K562 (cell line): ENCODE measurements around the gene THEMIS. TPM values are rescaled to one million over a fixed set of nuclear protein-coding genes. Genes with fewer than 3 reads are reported as not detected.

Experiments used
- ATAC-seq: fragments of 200-7000 bp; cut with Tn5 transposase; 3 replicates; pipeline ENCODE4 v1.9.1; 2020; ENCODE audit warnings: moderate library complexity
- BruUV-seq: library from RNA; stranded (reverse); fragments of 400-500 nt; replicated peaks from 2 replicates; lab custom pipeline; 2021; lab: Mats Ljungman, UMichigan
- CTCF ChIA-PET: fragments of 300-600 bp; formaldehyde crosslinking; extraction: SDS; loops from one replicate; lab custom pipeline; 2021; ENCODE audit warnings: low intra/inter-chr PET ratio; lab: Yijun Ruan, JAX
- POLR2A ChIA-PET: fragments of 300-600, 350-650 bp; sonication (Branson Sonifier 250); formaldehyde crosslinking; extraction: SDS; loops from one replicate; lab custom pipeline; 2021; ENCODE audit warnings: antibody characterized with exemption, inconsistent platforms; lab: Yijun Ruan, JAX
- DNase-seq, 4 experiments: peaks; one replicate each; pipeline versions ENCODE4 v3.0.0 to v3.0.0-alpha.2; 2011 to 2018; ENCODE audit warnings: low spot score in 3 of 4, mixed read lengths in 3 of 4; ENCODE audit errors: extremely low read depth in 1 of 4
- FAIRE-seq: peaks from 2 replicates; lab custom pipeline; 2011; peaks lifted over from hg19 to GRCh38; lab: Jason Lieb, UNC
- H2AFZ ChIP-seq: 2 replicates; pipeline ENCODE4 v1.6.0; 2011; ENCODE audit warnings: low read depth, low read length, control low read depth, inconsistent platforms
- H3K27ac ChIP-seq: fragments of 200-600 bp; 3 replicates; pipeline ENCODE4 v1.8.0; 2011; ENCODE audit warnings: low read depth, mild to moderate bottlenecking, control low read depth, inconsistent platforms, low read length, moderate library complexity, mixed read lengths; ENCODE audit errors: extremely low read depth
- H3K27me3 ChIP-seq, 2 experiments: fragments of 300-600 bp in 1 of 2; 2 replicates in 1 of 2; 3 replicates in 1 of 2; pipeline versions ENCODE4 v1.6.0 to v1.8.0; 2011; ENCODE audit warnings: inconsistent platforms in 2 of 2, low read length in 2 of 2, mild to moderate bottlenecking in 1 of 2, mixed read lengths in 1 of 2, moderate library complexity in 1 of 2; ENCODE audit not compliant: control insufficient read depth in 2 of 2, insufficient read depth in 2 of 2
- H3K36me3 ChIP-seq: fragments of 300-600 bp; 3 replicates; pipeline ENCODE4 v1.8.0; 2011; ENCODE audit warnings: mild to moderate bottlenecking, low read length, inconsistent platforms; ENCODE audit not compliant: control insufficient read depth, insufficient read depth
- H3K4me1 ChIP-seq, 2 experiments: fragments of 200-600 bp in 1 of 2; replicated peaks in 1 of 2; 2 replicates in 1 of 2; 3 replicates in 1 of 2; pipeline versions ENCODE4 v1.5.1 to v1.8.0; 2011; ENCODE audit warnings: inconsistent platforms in 2 of 2, low read length in 2 of 2, mild to moderate bottlenecking in 1 of 2, mixed read lengths in 1 of 2, moderate library complexity in 1 of 2; ENCODE audit not compliant: control insufficient read depth in 2 of 2, insufficient read depth in 2 of 2
- H3K4me2 ChIP-seq: 2 replicates; pipeline ENCODE4 v1.6.1; 2011; ENCODE audit warnings: low read length, control low read depth, inconsistent platforms, mixed read lengths; ENCODE audit not compliant: insufficient read depth
- H3K4me3 ChIP-seq: fragments of 200-600 bp; sonication (generic), shearing (Covaris generic); 2 replicates; pipeline ENCODE4 v1.5.1; 2016; ENCODE audit warnings: control low read depth, inconsistent platforms
- H3K79me2 ChIP-seq: fragments of 200-600 bp; 3 replicates; pipeline ENCODE4 v1.8.0; 2011; ENCODE audit warnings: low read length, inconsistent platforms; ENCODE audit not compliant: control insufficient read depth, insufficient read depth
- H3K9ac ChIP-seq, 2 experiments: 2 replicates each; pipeline versions ENCODE4 v1.6.0 to v1.6.1; 2011; ENCODE audit warnings: low read depth in 2 of 2, low read length in 2 of 2, control low read depth in 1 of 2, inconsistent platforms in 1 of 2, mild to moderate bottlenecking in 1 of 2, mixed read lengths in 1 of 2; ENCODE audit not compliant: insufficient read depth in 1 of 2
- H3K9me1 ChIP-seq: one replicate; pipeline ENCODE4 v1.6.0; 2011; ENCODE audit warnings: inconsistent platforms, mild to moderate bottlenecking, low read length, moderate library complexity; ENCODE audit not compliant: control insufficient read depth, insufficient read depth
- H3K9me3 ChIP-seq: replicated peaks from 2 replicates; pipeline ENCODE4 v1.5.1; 2011; ENCODE audit warnings: low read depth, low read length, inconsistent platforms; ENCODE audit not compliant: control insufficient read depth, insufficient read depth
- H4K20me1 ChIP-seq: replicated peaks from 2 replicates; pipeline ENCODE4 v1.6.1; 2011; ENCODE audit warnings: low read length, inconsistent platforms, mixed read lengths; ENCODE audit not compliant: control insufficient read depth, insufficient read depth
- CAMTA2 ChIP-seq: fragments of 250-450 bp; sonication (Bioruptor Pico); conservative IDR thresholded peaks from 2 replicates; pipeline ENCODE4 v1.5.1; 2022
- ETV5 ChIP-seq: sonication (generic); formaldehyde crosslinking; IDR thresholded peaks from 2 replicates; pipeline ENCODE4 v1.4.0; 2020; ENCODE audit warnings: low read depth, mild to moderate bottlenecking, missing genetic modification reagents
- SPI1 ChIP-seq: IDR thresholded peaks from 2 replicates; pipeline ENCODE4 v1.6.1; 2011; ENCODE audit warnings: low read depth, low read length, control low read depth, borderline replicate concordance
- ZKSCAN8 ChIP-seq: fragments of 200-800 bp; sonication (Bioruptor generic); IDR thresholded peaks from 2 replicates; pipeline ENCODE4 v1.6.1; 2016; ENCODE audit warnings: missing genetic modification characterization, missing compliant biosample characterization
- ZNF384 ChIP-seq: IDR thresholded peaks from 2 replicates; pipeline ENCODE4 v1.6.1; 2012; ENCODE audit warnings: low read depth, low read length, improper control_type of control experiment
- WGBS: fragments of 100-300 bp; shearing (Covaris generic); methylation state at CpG from one replicate; pipeline ENCODE4 v1.1.6; 2016; ENCODE audit warnings: low coverage, mixed read lengths; ENCODE audit not compliant: insufficient coverage; ENCODE audit errors: missing lambda C conversion rate; 5-methylcytosine and 5-hydroxymethylcytosine counted together
- in situ Hi-C: fragments of 300-500 bp; cut with MboI; formaldehyde crosslinking; loops from 4 replicates; pipeline ENCODE4 v1.15.0; 2018; ENCODE audit warnings: inconsistent platforms, mixed read lengths
- intact Hi-C: fragments of 100-400 bp; cut with micrococcal nuclease; formaldehyde crosslinking; loops from 2 replicates; pipeline ENCODE4 v1.14.2; 2022
- polyA plus RNA-seq, 8 experiments: library from polyadenylated mRNA; depleted of rRNA in 4 of 8; stranded (reverse) in 5 of 8; unstranded in 3 of 8; fragments of >200 nt; fragmentation: Nextera tagmentation in 2 of 8; fragmentation: Illumina TruSeq in 1 of 8; extraction: Ambion mirVana in 2 of 8; extraction: Trizol in 1 of 8; gene quantifications; 2 replicates each; pipeline versions ENCODE4 v1.2.1 to v1.2.3, GENCODE V29; 2011 to 2014; ENCODE audit warnings: inconsistent platforms in 1 of 8, missing spikeins in 1 of 8
- total RNA-seq, 7 experiments: library from RNA; depleted of rRNA in 6 of 7; stranded (reverse); fragments of >200 nt in 6 of 7; fragmentation: Illumina TruSeq in 2 of 7; extraction: Trizol in 2 of 7; gene quantifications; 2 replicates each; pipeline versions ENCODE4 v1.2.1 to v1.2.3, GENCODE V29; 2011 to 2021; ENCODE audit warnings: low replicate concordance in 1 of 7
- TF ChIP-seq, protein P1 (sequence below): fragments of 450-650 bp; IDR thresholded peaks from 2 replicates; pipeline ENCODE4 v1.6.1; 2016; ENCODE audit warnings: mild to moderate bottlenecking, moderate library complexity
- TF ChIP-seq, protein P2 (sequence below): IDR thresholded peaks from 2 replicates; pipeline ENCODE4 v1.6.1; 2014; ENCODE audit warnings: antibody characterized with exemption

The THEMIS gene
- total and polyA plus RNA-seq, 9 of the 15 experiments (the other 6 are each of a cell fraction or from before 2014, with no cell fraction given), result 0.09 TPM; not detected in 8

DNA sequence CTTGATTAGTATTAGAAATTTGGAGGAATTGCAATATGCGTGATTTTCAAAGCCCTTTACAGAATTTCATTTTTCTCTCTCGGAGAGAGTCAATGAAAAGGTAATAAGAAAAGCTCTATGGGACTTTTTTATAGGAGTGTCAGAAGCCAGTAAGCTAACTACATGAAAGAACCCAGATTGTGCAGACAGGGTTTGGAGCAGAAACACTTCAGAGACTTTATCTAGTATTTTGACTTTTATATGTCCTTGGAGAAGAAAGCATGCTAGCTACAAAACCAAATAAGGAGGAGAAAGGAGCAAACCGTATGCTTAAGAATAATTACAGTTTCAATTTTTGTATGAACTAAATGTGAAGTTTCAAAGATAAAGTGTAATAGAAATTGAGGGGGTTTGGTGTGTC is 182.2 kb downstream of the THEMIS start:
- no peaks in the 10 kb centered on the region for H3K36me3 ChIP-seq
- DNase-seq (no peak), ATAC-seq (no peak), FAIRE-seq (no peak)
- no peaks in the 10 kb centered on the region; the same call in 1 of the 2 replicates for H3K9me3 ChIP-seq
- BruUV-seq, result no TSS peak
- intact Hi-C loops, result no loop called here
- no peaks in the 10 kb centered on the region for H3K27me3 ChIP-seq
- H3K79me2 ChIP-seq, result no peaks in the 10 kb centered on the region
- H2AFZ ChIP-seq, result no peak overlapping the region
- no peak overlapping the region for H3K27ac ChIP-seq
- 0% methylated on average over 3 of the region's 3 CpGs for WGBS
- no peaks in the 10 kb centered on the region for H4K20me1 ChIP-seq
- in situ Hi-C loops, result no loop called here
- H3K4me2 ChIP-seq, result no peak overlapping the region
- H3K9me1 ChIP-seq, result no peaks in the 10 kb centered on the region
- no peaks in the 10 kb centered on the region for H3K4me1 ChIP-seq
- TF ChIP-seq SPI1, result no peak
- TF ChIP-seq, protein P1, sequence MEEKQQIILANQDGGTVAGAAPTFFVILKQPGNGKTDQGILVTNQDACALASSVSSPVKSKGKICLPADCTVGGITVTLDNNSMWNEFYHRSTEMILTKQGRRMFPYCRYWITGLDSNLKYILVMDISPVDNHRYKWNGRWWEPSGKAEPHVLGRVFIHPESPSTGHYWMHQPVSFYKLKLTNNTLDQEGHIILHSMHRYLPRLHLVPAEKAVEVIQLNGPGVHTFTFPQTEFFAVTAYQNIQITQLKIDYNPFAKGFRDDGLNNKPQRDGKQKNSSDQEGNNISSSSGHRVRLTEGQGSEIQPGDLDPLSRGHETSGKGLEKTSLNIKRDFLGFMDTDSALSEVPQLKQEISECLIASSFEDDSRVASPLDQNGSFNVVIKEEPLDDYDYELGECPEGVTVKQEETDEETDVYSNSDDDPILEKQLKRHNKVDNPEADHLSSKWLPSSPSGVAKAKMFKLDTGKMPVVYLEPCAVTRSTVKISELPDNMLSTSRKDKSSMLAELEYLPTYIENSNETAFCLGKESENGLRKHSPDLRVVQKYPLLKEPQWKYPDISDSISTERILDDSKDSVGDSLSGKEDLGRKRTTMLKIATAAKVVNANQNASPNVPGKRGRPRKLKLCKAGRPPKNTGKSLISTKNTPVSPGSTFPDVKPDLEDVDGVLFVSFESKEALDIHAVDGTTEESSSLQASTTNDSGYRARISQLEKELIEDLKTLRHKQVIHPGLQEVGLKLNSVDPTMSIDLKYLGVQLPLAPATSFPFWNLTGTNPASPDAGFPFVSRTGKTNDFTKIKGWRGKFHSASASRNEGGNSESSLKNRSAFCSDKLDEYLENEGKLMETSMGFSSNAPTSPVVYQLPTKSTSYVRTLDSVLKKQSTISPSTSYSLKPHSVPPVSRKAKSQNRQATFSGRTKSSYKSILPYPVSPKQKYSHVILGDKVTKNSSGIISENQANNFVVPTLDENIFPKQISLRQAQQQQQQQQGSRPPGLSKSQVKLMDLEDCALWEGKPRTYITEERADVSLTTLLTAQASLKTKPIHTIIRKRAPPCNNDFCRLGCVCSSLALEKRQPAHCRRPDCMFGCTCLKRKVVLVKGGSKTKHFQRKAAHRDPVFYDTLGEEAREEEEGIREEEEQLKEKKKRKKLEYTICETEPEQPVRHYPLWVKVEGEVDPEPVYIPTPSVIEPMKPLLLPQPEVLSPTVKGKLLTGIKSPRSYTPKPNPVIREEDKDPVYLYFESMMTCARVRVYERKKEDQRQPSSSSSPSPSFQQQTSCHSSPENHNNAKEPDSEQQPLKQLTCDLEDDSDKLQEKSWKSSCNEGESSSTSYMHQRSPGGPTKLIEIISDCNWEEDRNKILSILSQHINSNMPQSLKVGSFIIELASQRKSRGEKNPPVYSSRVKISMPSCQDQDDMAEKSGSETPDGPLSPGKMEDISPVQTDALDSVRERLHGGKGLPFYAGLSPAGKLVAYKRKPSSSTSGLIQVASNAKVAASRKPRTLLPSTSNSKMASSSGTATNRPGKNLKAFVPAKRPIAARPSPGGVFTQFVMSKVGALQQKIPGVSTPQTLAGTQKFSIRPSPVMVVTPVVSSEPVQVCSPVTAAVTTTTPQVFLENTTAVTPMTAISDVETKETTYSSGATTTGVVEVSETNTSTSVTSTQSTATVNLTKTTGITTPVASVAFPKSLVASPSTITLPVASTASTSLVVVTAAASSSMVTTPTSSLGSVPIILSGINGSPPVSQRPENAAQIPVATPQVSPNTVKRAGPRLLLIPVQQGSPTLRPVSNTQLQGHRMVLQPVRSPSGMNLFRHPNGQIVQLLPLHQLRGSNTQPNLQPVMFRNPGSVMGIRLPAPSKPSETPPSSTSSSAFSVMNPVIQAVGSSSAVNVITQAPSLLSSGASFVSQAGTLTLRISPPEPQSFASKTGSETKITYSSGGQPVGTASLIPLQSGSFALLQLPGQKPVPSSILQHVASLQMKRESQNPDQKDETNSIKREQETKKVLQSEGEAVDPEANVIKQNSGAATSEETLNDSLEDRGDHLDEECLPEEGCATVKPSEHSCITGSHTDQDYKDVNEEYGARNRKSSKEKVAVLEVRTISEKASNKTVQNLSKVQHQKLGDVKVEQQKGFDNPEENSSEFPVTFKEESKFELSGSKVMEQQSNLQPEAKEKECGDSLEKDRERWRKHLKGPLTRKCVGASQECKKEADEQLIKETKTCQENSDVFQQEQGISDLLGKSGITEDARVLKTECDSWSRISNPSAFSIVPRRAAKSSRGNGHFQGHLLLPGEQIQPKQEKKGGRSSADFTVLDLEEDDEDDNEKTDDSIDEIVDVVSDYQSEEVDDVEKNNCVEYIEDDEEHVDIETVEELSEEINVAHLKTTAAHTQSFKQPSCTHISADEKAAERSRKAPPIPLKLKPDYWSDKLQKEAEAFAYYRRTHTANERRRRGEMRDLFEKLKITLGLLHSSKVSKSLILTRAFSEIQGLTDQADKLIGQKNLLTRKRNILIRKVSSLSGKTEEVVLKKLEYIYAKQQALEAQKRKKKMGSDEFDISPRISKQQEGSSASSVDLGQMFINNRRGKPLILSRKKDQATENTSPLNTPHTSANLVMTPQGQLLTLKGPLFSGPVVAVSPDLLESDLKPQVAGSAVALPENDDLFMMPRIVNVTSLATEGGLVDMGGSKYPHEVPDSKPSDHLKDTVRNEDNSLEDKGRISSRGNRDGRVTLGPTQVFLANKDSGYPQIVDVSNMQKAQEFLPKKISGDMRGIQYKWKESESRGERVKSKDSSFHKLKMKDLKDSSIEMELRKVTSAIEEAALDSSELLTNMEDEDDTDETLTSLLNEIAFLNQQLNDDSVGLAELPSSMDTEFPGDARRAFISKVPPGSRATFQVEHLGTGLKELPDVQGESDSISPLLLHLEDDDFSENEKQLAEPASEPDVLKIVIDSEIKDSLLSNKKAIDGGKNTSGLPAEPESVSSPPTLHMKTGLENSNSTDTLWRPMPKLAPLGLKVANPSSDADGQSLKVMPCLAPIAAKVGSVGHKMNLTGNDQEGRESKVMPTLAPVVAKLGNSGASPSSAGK, result no peak
- TF ChIP-seq ZKSCAN8 (CRISPR knock-in tag), result no peak
- TF ChIP-seq ETV5 (CRISPR knock-in tag), result no peak
- no peak for TF ChIP-seq ZNF384
- no peak for TF ChIP-seq CAMTA2 (CRISPR knock-in tag)
- TF ChIP-seq, protein P2, sequence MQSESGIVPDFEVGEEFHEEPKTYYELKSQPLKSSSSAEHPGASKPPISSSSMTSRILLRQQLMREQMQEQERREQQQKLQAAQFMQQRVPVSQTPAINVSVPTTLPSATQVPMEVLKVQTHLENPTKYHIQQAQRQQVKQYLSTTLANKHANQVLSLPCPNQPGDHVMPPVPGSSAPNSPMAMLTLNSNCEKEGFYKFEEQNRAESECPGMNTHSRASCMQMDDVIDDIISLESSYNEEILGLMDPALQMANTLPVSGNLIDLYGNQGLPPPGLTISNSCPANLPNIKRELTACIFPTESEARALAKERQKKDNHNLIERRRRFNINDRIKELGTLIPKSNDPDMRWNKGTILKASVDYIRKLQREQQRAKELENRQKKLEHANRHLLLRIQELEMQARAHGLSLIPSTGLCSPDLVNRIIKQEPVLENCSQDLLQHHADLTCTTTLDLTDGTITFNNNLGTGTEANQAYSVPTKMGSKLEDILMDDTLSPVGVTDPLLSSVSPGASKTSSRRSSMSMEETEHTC, result no peak
- ChIA-PET CTCF (no interaction called here), POLR2A (interaction anchor here (0.6 kb wide), 1 partner anchor 329 kb away, joined by 4 read pairs; no protein-coding TSS in a partner anchor)
- H3K4me3 ChIP-seq, result no peak overlapping the region
- H3K9ac ChIP-seq, result no peak overlapping the region
